SJCRH30 (cell line): ENCODE data around the gene VANGL1. TPM values are rescaled to one million over a fixed set of nuclear protein-coding genes. Genes with fewer than 3 reads are reported as not detected.

Experiments used
- DNase-seq, 2 experiments: peaks; one replicate each; pipeline ENCODE4 v3.0.0-alpha.2; 2015 to 2020
- H3K27ac ChIP-seq: fragments of 250-450 bp; sonication (Bioruptor Pico); 2 replicates; pipeline ENCODE4 v1.5.1; 2020; ENCODE audit warnings: mild to moderate bottlenecking, moderate library complexity
- H3K27me3 ChIP-seq: fragments of 250-450 bp; sonication (Bioruptor Pico); 2 replicates; pipeline ENCODE4 v1.5.1; 2020; ENCODE audit warnings: mild to moderate bottlenecking, moderate library complexity
- H3K36me3 ChIP-seq: fragments of 250-450 bp; sonication (Bioruptor Pico); 2 replicates; pipeline ENCODE4 v1.5.1; 2020; ENCODE audit warnings: mild to moderate bottlenecking, moderate library complexity
- H3K4me1 ChIP-seq: fragments of 250-450 bp; sonication (Bioruptor Pico); 2 replicates; pipeline ENCODE4 v1.5.1; 2020; ENCODE audit warnings: mild to moderate bottlenecking, moderate library complexity
- H3K4me3 ChIP-seq: fragments of 250-450 bp; sonication (Bioruptor Pico); 2 replicates; pipeline ENCODE4 v1.5.1; 2020; ENCODE audit warnings: mild to moderate bottlenecking, moderate library complexity
- H3K9me3 ChIP-seq: fragments of 250-450 bp; sonication (Bioruptor Pico); replicated peaks from 2 replicates; pipeline ENCODE4 v1.5.1; 2020; ENCODE audit warnings: mild to moderate bottlenecking, moderate library complexity
- total RNA-seq: library from RNA; depleted of rRNA; stranded (reverse); fragments of >200 nt; shearing (Covaris generic); gene quantifications from 2 replicates; pipeline ENCODE4 v1.2.3, GENCODE V29; 2014; rRNA removed

Gene VANGL1
- total RNA-seq, result 16.2 and 16.8 TPM in 2 replicates

- H3K36me3 ChIP-seq, result no peaks in the 10 kb centered on the region
- DNase-seq, result peak; percentile 70 to 75
- H3K4me3 ChIP-seq, result peak within 1 kb of the TSS; percentile 84
- peak within 1 kb of the TSS; percentile 30; the same call in 1 of the 2 replicates for H3K27ac ChIP-seq
- H3K27me3 ChIP-seq, result no peaks in the 10 kb centered on the region
- no peaks in the 10 kb centered on the region; the same call in none of the 2 replicates for H3K9me3 ChIP-seq
- peaks cover 4% of the 10 kb centered on the region; the same call in 1 of the 2 replicates for H3K4me1 ChIP-seq
Measured at GRCh38 chr1:115641762-115642167, at the start of gene VANGL1. TSS of gene VANGL1 (plus strand) at chr1:115641970. CDS start at chr1:115651414, 9,444 bp downstream.

- Histone ChIP-seq H3K4me3 (no peak overlapping the region), H3K4me1 (peaks cover 2% of the 10 kb centered on the region; the same call in 1 of the 2 replicates), H3K36me3 (no peaks in the 10 kb centered on the region), H3K27ac (no peak overlapping the region), H3K27me3 (no peaks in the 10 kb centered on the region), H3K9me3 (peaks cover 12% of the 10 kb centered on the region; the same call in 1 of the 2 replicates)
- no peak for DNase-seq
Measured at GRCh38 chr1:115592264-115592663, 49.5 kb upstream of the VANGL1 start.

GRCh38 chr1:115593365-115594259, 48.2 kb upstream of the VANGL1 start:
- H3K27ac ChIP-seq, result no peak overlapping the region

GRCh38 chr1:115594600-115594999, 47.2 kb upstream of the VANGL1 start:
- H3K36me3 ChIP-seq, result no peaks in the 10 kb centered on the region
- no peak overlapping the region for H3K27ac ChIP-seq
- H3K9me3 ChIP-seq, result 0 out of 2 replicates have a peak, but pooled peaks cover 7% of the 10 kb centered on the region
- peaks cover 2% of the 10 kb centered on the region; the same call in 1 of the 2 replicates for H3K4me1 ChIP-seq
- no peak for DNase-seq
- H3K27me3 ChIP-seq, result no peaks in the 10 kb centered on the region
- no peak overlapping the region for H3K4me3 ChIP-seq

More at GRCh38 chr1:115593365-115594259, 48.2 kb upstream of the VANGL1 start:
- Histone ChIP-seq H3K36me3 (no peaks in the 10 kb centered on the region), H3K4me3 (no peak overlapping the region), H3K4me1 (peaks cover 2% of the 10 kb centered on the region; the same call in 1 of the 2 replicates), H3K9me3 (peaks cover 8% of the 10 kb centered on the region; the same call in 1 of the 2 replicates), H3K27me3 (no peaks in the 10 kb centered on the region)
- no peak for DNase-seq

GRCh38 chr1:115595279-115596079, 46.3 kb upstream of the VANGL1 start:
- Histone ChIP-seq H3K4me3 (no peak overlapping the region), H3K27ac (no peak overlapping the region; the same call in 1 of the 2 replicates)
- peak; percentile 86 to 93 for DNase-seq

GRCh38 chr1:115596080-115596780, 45.5 kb upstream of the VANGL1 start:
- no peaks in the 10 kb centered on the region for H3K27me3 ChIP-seq
- H3K4me1 ChIP-seq, result peaks cover 2% of the 10 kb centered on the region; the same call in 1 of the 2 replicates
- DNase-seq, result no peak
- no peak overlapping the region; the same call in 1 of the 2 replicates for H3K27ac ChIP-seq
- no peak overlapping the region for H3K4me3 ChIP-seq
- no peaks in the 10 kb centered on the region for H3K9me3 ChIP-seq
- H3K36me3 ChIP-seq, result no peaks in the 10 kb centered on the region

More at GRCh38 chr1:115595279-115596079, 46.3 kb upstream of the VANGL1 start:
- Histone ChIP-seq H3K4me1 (peaks cover 2% of the 10 kb centered on the region; the same call in 1 of the 2 replicates), H3K9me3 (0 out of 2 replicates have a peak, but pooled peaks cover 4% of the 10 kb centered on the region), H3K36me3 (no peaks in the 10 kb centered on the region), H3K27me3 (no peaks in the 10 kb centered on the region)

- no peak overlapping the region for H3K27ac ChIP-seq
- no peaks in the 10 kb centered on the region for H3K4me1 ChIP-seq
- no peaks in the 10 kb centered on the region for H3K36me3 ChIP-seq
- no peak for DNase-seq
- H3K27me3 ChIP-seq, result no peaks in the 10 kb centered on the region
- no peaks in the 10 kb centered on the region for H3K9me3 ChIP-seq
- H3K4me3 ChIP-seq, result no peak overlapping the region
Measured at GRCh38 chr1:115604508-115604907, 37.3 kb upstream of the VANGL1 start.

- H3K36me3 ChIP-seq, result no peaks in the 10 kb centered on the region
Measured at GRCh38 chr1:115606305-115606704, 35.5 kb upstream of the VANGL1 start.

GRCh38 chr1:115609021-115609420, 32.7 kb upstream of the VANGL1 start:
- H3K27me3 ChIP-seq, result no peaks in the 10 kb centered on the region
- no peak for DNase-seq
- H3K27ac ChIP-seq, result no peak overlapping the region
- no peaks in the 10 kb centered on the region for H3K4me1 ChIP-seq
- H3K36me3 ChIP-seq, result no peaks in the 10 kb centered on the region
- H3K9me3 ChIP-seq, result no peaks in the 10 kb centered on the region
- H3K4me3 ChIP-seq, result no peak overlapping the region

More at GRCh38 chr1:115606305-115606704, 35.5 kb upstream of the VANGL1 start:
- no peaks in the 10 kb centered on the region for H3K9me3 ChIP-seq
- no peaks in the 10 kb centered on the region for H3K4me1 ChIP-seq
- no peaks in the 10 kb centered on the region for H3K27me3 ChIP-seq
- H3K4me3 ChIP-seq, result no peak overlapping the region
- no peak overlapping the region for H3K27ac ChIP-seq
- no peak for DNase-seq

GRCh38 chr1:115613767-115614166, 28.0 kb upstream of the VANGL1 start:
- no peaks in the 10 kb centered on the region for H3K9me3 ChIP-seq
- no peak overlapping the region for H3K4me3 ChIP-seq
- no peaks in the 10 kb centered on the region for H3K4me1 ChIP-seq
- H3K36me3 ChIP-seq, result no peaks in the 10 kb centered on the region
- H3K27me3 ChIP-seq, result no peaks in the 10 kb centered on the region
- no peak overlapping the region for H3K27ac ChIP-seq
- no peak for DNase-seq

GRCh38 chr1:115620453-115620852, 21.3 kb upstream of the VANGL1 start:
- Histone ChIP-seq H3K27me3 (no peaks in the 10 kb centered on the region), H3K27ac (no peak overlapping the region), H3K4me1 (no peaks in the 10 kb centered on the region), H3K9me3 (no peaks in the 10 kb centered on the region; the same call in 1 of the 2 replicates), H3K4me3 (no peak overlapping the region), H3K36me3 (no peaks in the 10 kb centered on the region)
- no peak for DNase-seq

GRCh38 chr1:115620950-115621349, 20.8 kb upstream of the VANGL1 start:
- Histone ChIP-seq H3K9me3 (no peaks in the 10 kb centered on the region; the same call in 1 of the 2 replicates), H3K27ac (no peak overlapping the region), H3K27me3 (no peaks in the 10 kb centered on the region), H3K36me3 (no peaks in the 10 kb centered on the region), H3K4me1 (no peaks in the 10 kb centered on the region), H3K4me3 (no peak overlapping the region)
- DNase-seq, result no peak

- Histone ChIP-seq H3K9me3 (no peaks in the 10 kb centered on the region; the same call in 1 of the 2 replicates), H3K4me3 (no peak overlapping the region), H3K27ac (no peak overlapping the region), H3K36me3 (no peaks in the 10 kb centered on the region), H3K27me3 (no peaks in the 10 kb centered on the region), H3K4me1 (no peaks in the 10 kb centered on the region)
- DNase-seq, result no peak
Measured at GRCh38 chr1:115624859-115625258, 16.9 kb upstream of the VANGL1 start.

GRCh38 chr1:115630342-115630741, 11.4 kb upstream of the VANGL1 start:
- H3K9me3 ChIP-seq, result no peaks in the 10 kb centered on the region; the same call in 1 of the 2 replicates
- H3K36me3 ChIP-seq, result no peaks in the 10 kb centered on the region
- no peak overlapping the region for H3K4me3 ChIP-seq
- no peak overlapping the region for H3K27ac ChIP-seq
- no peak for DNase-seq
- H3K27me3 ChIP-seq, result no peaks in the 10 kb centered on the region
- H3K4me1 ChIP-seq, result no peaks in the 10 kb centered on the region
